ENCODE results near the gene PHLPP1. TPM values are rescaled to one million over a fixed set of nuclear protein-coding genes. Genes with fewer than 3 reads are reported as not detected.

PHLPP1 gene
- total and polyA plus RNA-seq, 9 of the 15 experiments (the other 6 are each of a cell fraction or from before 2014, with no cell fraction given), result 0.56 to 9.0 (median 4.5) TPM

DNA sequence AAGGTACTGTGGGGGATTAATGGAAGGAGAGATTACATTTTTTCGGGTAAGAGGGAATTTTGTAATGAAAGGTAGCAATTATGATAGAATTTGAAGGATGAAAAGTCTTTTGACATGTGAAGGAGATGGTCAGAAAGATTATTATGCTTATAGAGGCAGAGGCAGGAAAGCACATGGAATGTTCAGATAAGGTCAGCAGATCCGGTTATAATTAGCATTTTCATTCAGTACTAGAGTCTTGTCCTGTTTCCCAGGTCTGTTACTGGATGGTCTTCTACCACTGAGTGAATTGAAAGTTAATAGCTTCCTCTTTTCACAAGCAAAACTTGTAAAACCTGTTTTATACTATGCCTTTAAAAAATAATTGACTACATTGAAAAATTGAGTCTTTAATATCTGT, 116.9 kb downstream of the PHLPP1 start (continued):
- TF ChIP-seq, protein P1, sequence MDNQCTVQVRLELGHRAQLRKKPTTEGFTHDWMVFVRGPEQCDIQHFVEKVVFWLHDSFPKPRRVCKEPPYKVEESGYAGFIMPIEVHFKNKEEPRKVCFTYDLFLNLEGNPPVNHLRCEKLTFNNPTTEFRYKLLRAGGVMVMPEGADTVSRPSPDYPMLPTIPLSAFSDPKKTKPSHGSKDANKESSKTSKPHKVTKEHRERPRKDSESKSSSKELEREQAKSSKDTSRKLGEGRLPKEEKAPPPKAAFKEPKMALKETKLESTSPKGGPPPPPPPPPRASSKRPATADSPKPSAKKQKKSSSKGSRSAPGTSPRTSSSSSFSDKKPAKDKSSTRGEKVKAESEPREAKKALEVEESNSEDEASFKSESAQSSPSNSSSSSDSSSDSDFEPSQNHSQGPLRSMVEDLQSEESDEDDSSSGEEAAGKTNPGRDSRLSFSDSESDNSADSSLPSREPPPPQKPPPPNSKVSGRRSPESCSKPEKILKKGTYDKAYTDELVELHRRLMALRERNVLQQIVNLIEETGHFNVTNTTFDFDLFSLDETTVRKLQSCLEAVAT (IDR thresholded peaks at IDR 0.05), result no peak
- TF ChIP-seq SMARCA4 (IDR thresholded peaks at IDR 0.05) (peak; percentile 36; the same call in 1 of the 2 replicates), ILF3 (IDR thresholded peaks at IDR 0.05; ENCODE audit: borderline replicate concordance) (no peak), RBM15 (IDR thresholded peaks at IDR 0.05; ENCODE audit: insufficient read depth, low read length) (no peak), PCBP2 (IDR thresholded peaks at IDR 0.05; ENCODE audit: low read depth, low read length, poor library complexity, severe bottlenecking) (no peak)

DNA sequence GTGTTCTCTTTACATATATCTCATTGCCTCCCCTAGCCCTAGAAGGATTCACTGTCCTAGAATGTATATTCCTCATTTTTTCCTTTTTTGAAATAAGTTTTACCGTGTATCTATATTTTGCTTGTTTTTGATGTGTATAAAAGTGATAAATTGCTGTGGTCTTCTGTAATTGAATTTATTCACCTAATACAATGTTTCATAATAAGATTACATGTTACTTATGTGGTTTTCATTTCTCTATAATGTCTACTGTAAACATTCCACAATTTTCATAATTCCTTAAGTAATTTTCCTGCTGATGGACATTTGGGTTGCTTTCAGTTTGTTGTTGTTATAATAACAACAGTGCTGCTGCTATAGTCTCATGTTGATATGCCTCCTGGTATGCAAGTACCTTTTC, 118.2 kb downstream of the PHLPP1 start:
- Histone ChIP-seq H3K4me1 (replicated peaks in 1 of 2; ENCODE audit: control insufficient read depth in 2 of 2, insufficient read depth in 2 of 2, low read length in 2 of 2) (peaks cover 16 to 19% of the 10 kb centered on the region in 2 experiments; a peak in 4 of 5 replicates), H3K79me2 (ENCODE audit: control insufficient read depth, insufficient read depth, low read length) (peaks cover 8% of the 10 kb centered on the region; the same call in 2 of the 3 replicates), H3K27me3 (ENCODE audit: control insufficient read depth in 2 of 2, insufficient read depth in 2 of 2, low read length in 2 of 2) (no peaks in the 10 kb centered on the region), H4K20me1 (replicated peaks; ENCODE audit: control insufficient read depth, insufficient read depth, low read length) (no peaks in the 10 kb centered on the region), H2AFZ (ENCODE audit: low read depth, low read length) (no peak overlapping the region), H3K27ac (ENCODE audit: extremely low read depth, low read depth, low read length) (no peak overlapping the region), H3K9me3 (replicated peaks; ENCODE audit: control insufficient read depth, insufficient read depth, low read depth, low read length) (0 out of 2 replicates have a peak, but pooled peaks cover 2% of the 10 kb centered on the region), H3K4me2 (ENCODE audit: insufficient read depth, low read length) (no peak overlapping the region), H3K4me3 (no peak overlapping the region), H3K9ac (ENCODE audit: insufficient read depth in 1 of 2, low read depth in 2 of 2, low read length in 2 of 2) (no peak overlapping the region), H3K9me1 (ENCODE audit: control insufficient read depth, insufficient read depth, low read length) (peaks cover 3% of the 10 kb centered on the region), H3K36me3 (ENCODE audit: control insufficient read depth, insufficient read depth, low read length) (peaks cover 6% of the 10 kb centered on the region; the same call in 1 of the 3 replicates)
- 38% methylated on average over 1 of the region's 1 CpG for WGBS (ENCODE audit: insufficient coverage, low coverage, missing lambda C conversion rate)
- FAIRE-seq (no peak), ATAC-seq (no peak), DNase-seq (ENCODE audit: extremely low read depth in 1 of 4, low spot score in 3 of 4) (no peak)
- in situ Hi-C loops (cut with MboI) (no loop called here), intact Hi-C loops (cut with micrococcal nuclease) (loop anchor here (10.0 kb wide), 1 partner anchor 89 kb away; no protein-coding TSS in a partner anchor)
- ChIA-PET CTCF (ENCODE audit: low intra/inter-chr PET ratio) (no interaction called here), POLR2A (no interaction called here)
- no TSS peak for BruUV-seq (replicated peaks)
- TF ChIP-seq ADNP (tag; IDR thresholded peaks at IDR 0.05) (no peak), SETDB1 (IDR thresholded peaks at IDR 0.05; ENCODE audit: low read length) (no peak), SMARCB1 (IDR thresholded peaks at IDR 0.05; ENCODE audit: insufficient read length, low read depth) (no peak)
- TF ChIP-seq, protein P2, sequence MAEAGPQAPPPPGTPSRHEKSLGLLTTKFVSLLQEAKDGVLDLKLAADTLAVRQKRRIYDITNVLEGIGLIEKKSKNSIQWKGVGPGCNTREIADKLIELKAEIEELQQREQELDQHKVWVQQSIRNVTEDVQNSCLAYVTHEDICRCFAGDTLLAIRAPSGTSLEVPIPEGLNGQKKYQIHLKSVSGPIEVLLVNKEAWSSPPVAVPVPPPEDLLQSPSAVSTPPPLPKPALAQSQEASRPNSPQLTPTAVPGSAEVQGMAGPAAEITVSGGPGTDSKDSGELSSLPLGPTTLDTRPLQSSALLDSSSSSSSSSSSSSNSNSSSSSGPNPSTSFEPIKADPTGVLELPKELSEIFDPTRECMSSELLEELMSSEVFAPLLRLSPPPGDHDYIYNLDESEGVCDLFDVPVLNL (CRISPR knock-in tag; IDR thresholded peaks at IDR 0.05; ENCODE audit: low read depth), result no peak
- TF ChIP-seq, protein P3, sequence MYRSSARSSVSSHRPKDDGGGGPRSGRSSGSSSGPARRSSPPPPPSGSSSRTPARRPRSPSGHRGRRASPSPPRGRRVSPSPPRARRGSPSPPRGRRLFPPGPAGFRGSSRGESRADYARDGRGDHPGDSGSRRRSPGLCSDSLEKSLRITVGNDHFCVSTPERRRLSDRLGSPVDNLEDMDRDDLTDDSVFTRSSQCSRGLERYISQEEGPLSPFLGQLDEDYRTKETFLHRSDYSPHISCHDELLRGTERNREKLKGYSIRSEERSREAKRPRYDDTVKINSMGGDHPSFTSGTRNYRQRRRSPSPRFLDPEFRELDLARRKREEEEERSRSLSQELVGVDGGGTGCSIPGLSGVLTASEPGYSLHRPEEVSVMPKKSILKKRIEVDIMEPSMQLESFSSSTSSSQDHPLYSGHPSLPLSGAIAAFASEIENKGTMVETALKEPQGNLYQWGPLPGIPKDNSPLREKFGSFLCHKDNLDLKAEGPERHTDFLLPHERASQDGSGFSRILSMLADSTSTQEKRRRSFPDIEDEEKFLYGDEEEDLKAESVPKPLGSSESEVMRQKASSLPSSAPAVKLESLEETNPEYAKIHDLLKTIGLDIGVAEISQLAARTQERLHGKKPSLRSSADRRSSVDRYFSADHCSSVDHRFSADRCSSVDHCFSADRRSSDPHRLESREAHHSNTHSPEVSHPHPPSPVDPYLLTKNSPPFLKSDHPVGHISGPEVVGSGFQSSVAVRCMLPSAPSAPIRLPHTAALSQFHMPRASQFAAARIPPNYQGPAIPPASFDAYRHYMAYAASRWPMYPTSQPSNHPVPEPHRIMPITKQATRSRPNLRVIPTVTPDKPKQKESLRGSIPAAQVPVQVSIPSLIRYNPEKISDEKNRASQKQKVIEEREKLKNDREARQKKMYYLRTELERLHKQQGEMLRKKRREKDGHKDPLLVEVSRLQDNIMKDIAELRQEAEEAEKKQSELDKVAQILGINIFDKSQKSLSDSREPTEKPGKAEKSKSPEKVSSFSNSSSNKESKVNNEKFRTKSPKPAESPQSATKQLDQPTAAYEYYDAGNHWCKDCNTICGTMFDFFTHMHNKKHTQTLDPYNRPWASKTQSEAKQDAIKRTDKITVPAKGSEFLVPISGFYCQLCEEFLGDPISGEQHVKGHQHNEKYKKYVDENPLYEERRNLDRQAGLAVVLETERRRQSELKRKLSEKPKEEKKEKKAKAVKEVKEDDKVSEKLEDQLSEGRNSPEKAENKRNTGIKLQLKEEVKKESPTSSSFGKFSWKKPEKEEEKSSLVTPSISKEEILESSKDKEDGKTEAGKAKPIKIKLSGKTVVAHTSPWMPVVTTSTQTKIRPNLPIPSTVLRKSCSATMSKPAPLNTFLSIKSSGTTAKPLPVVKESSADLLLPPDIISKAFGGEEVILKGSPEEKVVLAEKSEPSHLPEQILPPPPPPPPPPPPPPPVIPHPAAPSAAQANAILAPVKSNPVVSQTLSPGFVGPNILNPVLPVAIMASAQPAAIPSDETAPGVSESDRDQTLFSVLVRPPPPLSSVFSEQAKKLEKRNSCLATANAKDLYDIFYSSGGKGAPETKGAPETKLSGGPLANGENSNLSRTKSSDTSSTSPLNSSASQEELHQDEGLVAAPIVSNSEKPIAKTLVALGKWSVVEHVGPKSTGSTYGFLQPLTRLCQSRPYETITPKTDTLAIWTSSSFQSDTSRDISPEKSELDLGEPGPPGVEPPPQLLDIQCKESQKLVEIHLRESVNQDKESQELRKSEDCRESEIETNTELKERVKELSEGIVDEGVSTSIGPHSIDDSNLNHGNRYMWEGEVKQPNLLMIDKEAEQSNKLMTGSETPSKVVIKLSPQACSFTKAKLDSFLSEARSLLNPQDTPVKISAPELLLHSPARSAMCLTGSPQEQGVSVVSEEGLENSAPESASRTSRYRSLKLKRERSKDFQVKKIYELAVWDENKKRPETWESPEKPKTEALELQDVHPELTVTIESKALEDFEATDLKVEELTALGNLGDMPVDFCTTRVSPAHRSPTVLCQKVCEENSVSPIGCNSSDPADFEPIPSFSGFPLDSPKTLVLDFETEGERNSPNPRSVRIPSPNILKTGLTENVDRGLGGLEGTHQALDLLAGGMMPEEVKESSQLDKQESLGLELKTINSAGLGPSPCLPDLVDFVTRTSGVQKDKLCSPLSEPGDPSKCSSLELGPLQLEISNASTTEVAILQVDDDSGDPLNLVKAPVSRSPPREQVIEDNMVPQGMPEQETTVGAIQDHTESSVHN (IDR thresholded peaks at IDR 0.05; ENCODE audit: borderline replicate concordance in 1 of 2, low read depth in 1 of 2), result no peak
